ENCODE data around the gene PXYLP1. TPM values are rescaled to one million over a fixed set of nuclear protein-coding genes. Genes with fewer than 3 reads are reported as not detected.

The PXYLP1 gene
- total RNA-seq, 1 experiment from 2014 or later = 11.3 TPM

GRCh38 chr3:141306922-141307321 is 75.3 kb downstream of the PXYLP1 start:
- BruUV-seq (replicated peaks) = no TSS peak
- H3K36me3 ChIP-seq (ENCODE audit: insufficient read depth, low read length, poor library complexity, severe bottlenecking) = no peaks in the 10 kb centered on the region
- H3K4me3 ChIP-seq (ENCODE audit: low read depth, low read length, poor library complexity, severe bottlenecking) = no peak overlapping the region
- H3K27me3 ChIP-seq (replicated peaks; ENCODE audit: insufficient read depth, low read depth, low read length, poor library complexity) = no peaks in the 10 kb centered on the region
- H3K4me1 ChIP-seq (ENCODE audit: insufficient read depth, low read length, poor library complexity, severe bottlenecking) = no peaks in the 10 kb centered on the region
- intact Hi-C loops (cut with micrococcal nuclease; ENCODE audit: unreplicated experiment) = no loop called here
- TF ChIP-seq CTCF (conservative IDR thresholded peaks at IDR 0.05; ENCODE audit: low read depth, low read length) = no peak
- no peak for TF ChIP-seq EZH2 (IDR thresholded peaks at IDR 0.05; ENCODE audit: borderline replicate concordance, low read depth, low read length, poor library complexity, severe bottlenecking)
- POLR2A ChIA-PET (ENCODE audit: low non-redundant PET) = no interaction called here
- no peak overlapping the region for H3K27ac ChIP-seq (ENCODE audit: low read depth, low read length, poor library complexity, severe bottlenecking)
- CTCF ChIA-PET = no interaction called here
- H3K9me3 ChIP-seq (ENCODE audit: low read depth, low read length, poor library complexity, severe bottlenecking) = no peaks in the 10 kb centered on the region
- no peak for DNase-seq (ENCODE audit: low spot score)

- Histone ChIP-seq H3K27ac (ENCODE audit: low read depth, low read length, poor library complexity, severe bottlenecking) (no peak overlapping the region), H3K27me3 (replicated peaks; ENCODE audit: insufficient read depth, low read depth, low read length, poor library complexity) (no peaks in the 10 kb centered on the region), H3K4me3 (ENCODE audit: low read depth, low read length, poor library complexity, severe bottlenecking) (no peak overlapping the region), H3K9me3 (ENCODE audit: low read depth, low read length, poor library complexity, severe bottlenecking) (no peaks in the 10 kb centered on the region), H3K4me1 (ENCODE audit: insufficient read depth, low read length, poor library complexity, severe bottlenecking) (no peaks in the 10 kb centered on the region), H3K36me3 (ENCODE audit: insufficient read depth, low read length, poor library complexity, severe bottlenecking) (no peaks in the 10 kb centered on the region)
- POLR2A ChIA-PET (ENCODE audit: low non-redundant PET) = no interaction called here
- intact Hi-C loops (cut with micrococcal nuclease; ENCODE audit: unreplicated experiment) = no loop called here
- BruUV-seq (replicated peaks) = no TSS peak
- CTCF ChIA-PET = interaction anchor here (1.2 kb wide), 1 partner anchor 76 kb away, joined by 3 read pairs; the partner anchor contains the start of gene PXYLP1
- TF ChIP-seq EZH2 (IDR thresholded peaks at IDR 0.05; ENCODE audit: borderline replicate concordance, low read depth, low read length, poor library complexity, severe bottlenecking) (no peak), CTCF (conservative IDR thresholded peaks at IDR 0.05; ENCODE audit: low read depth, low read length) (no peak)
- no peak for DNase-seq (ENCODE audit: low spot score)
These were observed 75.9 kb downstream of the PXYLP1 start for GRCh38 chr3:141307351-141308059.

GRCh38 chr3:141308588-141309218 is 77.1 kb downstream of the PXYLP1 start:
- no TSS peak for BruUV-seq (replicated peaks)
- POLR2A ChIA-PET (ENCODE audit: low non-redundant PET) = no interaction called here
- Histone ChIP-seq H3K36me3 (ENCODE audit: insufficient read depth, low read length, poor library complexity, severe bottlenecking) (no peaks in the 10 kb centered on the region), H3K4me1 (ENCODE audit: insufficient read depth, low read length, poor library complexity, severe bottlenecking) (no peaks in the 10 kb centered on the region), H3K27ac (ENCODE audit: low read depth, low read length, poor library complexity, severe bottlenecking) (no peak overlapping the region), H3K27me3 (replicated peaks; ENCODE audit: insufficient read depth, low read depth, low read length, poor library complexity) (no peaks in the 10 kb centered on the region), H3K9me3 (ENCODE audit: low read depth, low read length, poor library complexity, severe bottlenecking) (no peaks in the 10 kb centered on the region), H3K4me3 (ENCODE audit: low read depth, low read length, poor library complexity, severe bottlenecking) (no peak overlapping the region)
- TF ChIP-seq CTCF (conservative IDR thresholded peaks at IDR 0.05; ENCODE audit: low read depth, low read length) (peak; percentile 55), EZH2 (IDR thresholded peaks at IDR 0.05; ENCODE audit: borderline replicate concordance, low read depth, low read length, poor library complexity, severe bottlenecking) (no peak)
- intact Hi-C loops (cut with micrococcal nuclease; ENCODE audit: unreplicated experiment) = no loop called here
- DNase-seq (ENCODE audit: low spot score) = peak; percentile 54
- CTCF ChIA-PET = interaction anchor here (0.7 to 1.2 kb wide), 2 partner anchors 77 kb away, joined by 3 read pairs; partner anchors contain the start of gene PXYLP1

Data from A673 (cell line).